COLO668 (cell line): ENCODE results near the gene NCKAP5.

Experiments used
- DNase-seq: peaks from one replicate; lab custom pipeline; 2025; ENCODE audit not compliant: unreplicated experiment; lab: John Stamatoyannopoulos, UW

NCKAP5 gene

GRCh38 chr2:132910432-132910831 is 657.8 kb downstream of the NCKAP5 start:
- no peak for DNase-seq

GRCh38 chr2:132909427-132909826 is 658.8 kb downstream of the NCKAP5 start:
- DNase-seq, result no peak

GRCh38 chr2:132904142-132904842 is 664.0 kb downstream of the NCKAP5 start:
- DNase-seq, result no peak

- DNase-seq, result no peak
These were observed 665.6 kb downstream of the NCKAP5 start for GRCh38 chr2:132902626-132903025.

DNA sequence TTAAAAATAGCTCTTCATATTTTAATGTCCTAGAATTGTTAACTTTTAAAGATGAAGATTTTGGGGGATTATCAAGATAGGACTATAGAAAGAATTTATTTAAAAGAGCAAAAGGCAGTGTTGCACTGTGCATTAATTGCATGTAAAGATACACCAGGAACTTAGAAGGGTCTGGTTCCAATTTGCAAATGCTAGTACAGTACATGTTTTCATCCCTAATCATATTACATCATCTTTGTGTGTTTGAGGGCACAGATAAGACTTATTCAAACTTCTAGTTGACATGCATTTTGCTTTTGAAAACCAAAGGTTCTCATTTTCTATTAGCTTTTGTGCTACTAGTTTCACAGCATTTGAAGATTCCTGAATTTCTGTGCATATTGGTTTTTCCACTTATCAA is 666.6 kb downstream of the NCKAP5 start:
- no peak for DNase-seq

- DNase-seq, result no peak
These were observed 671.2 kb downstream of the NCKAP5 start for GRCh38 chr2:132897111-132897510.

GRCh38 chr2:132896073-132896472 is 672.2 kb downstream of the NCKAP5 start:
- DNase-seq, result no peak

DNA sequence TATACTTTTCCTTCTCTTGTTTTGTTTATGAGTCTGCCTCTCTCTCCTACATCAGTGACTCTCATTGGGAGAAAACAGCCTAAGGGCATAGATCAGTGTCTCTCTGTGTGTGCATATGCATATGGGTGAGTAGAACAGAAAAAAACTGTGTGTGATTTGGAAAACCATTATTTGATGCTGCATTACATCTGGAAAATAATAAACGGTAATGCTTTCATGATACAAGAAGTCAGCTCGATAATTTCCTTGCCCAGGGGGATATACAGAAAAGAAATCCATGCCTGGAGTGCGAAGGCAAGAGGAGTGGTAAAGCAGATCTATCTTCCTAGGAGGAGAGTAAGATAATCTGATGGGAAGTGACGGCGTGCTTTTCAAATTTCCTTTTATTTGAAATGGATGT is 676.8 kb downstream of the NCKAP5 start:
- no peak for DNase-seq

DNA sequence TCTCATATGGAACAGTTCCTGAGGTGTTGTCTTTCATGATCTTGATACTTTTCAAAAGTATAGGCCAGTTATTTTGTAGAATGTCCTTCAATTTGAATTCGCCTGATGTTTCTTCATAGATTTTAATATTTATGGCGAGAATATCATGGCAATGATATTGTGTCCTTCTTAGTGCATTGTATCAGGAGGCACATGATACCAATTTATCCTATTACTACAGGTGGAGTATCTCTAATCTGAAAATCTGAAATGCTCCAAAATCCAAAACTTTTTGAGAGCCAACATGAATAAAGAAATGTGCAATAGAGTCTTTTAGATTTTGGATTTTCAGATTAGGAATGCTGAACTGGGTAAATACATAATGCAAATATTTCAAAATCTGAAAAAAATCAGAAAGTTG is 681.7 kb downstream of the NCKAP5 start:
- DNase-seq, result no peak

- DNase-seq, result no peak
These were observed 683.6 kb downstream of the NCKAP5 start for GRCh38 chr2:132884705-132885104.

DNA sequence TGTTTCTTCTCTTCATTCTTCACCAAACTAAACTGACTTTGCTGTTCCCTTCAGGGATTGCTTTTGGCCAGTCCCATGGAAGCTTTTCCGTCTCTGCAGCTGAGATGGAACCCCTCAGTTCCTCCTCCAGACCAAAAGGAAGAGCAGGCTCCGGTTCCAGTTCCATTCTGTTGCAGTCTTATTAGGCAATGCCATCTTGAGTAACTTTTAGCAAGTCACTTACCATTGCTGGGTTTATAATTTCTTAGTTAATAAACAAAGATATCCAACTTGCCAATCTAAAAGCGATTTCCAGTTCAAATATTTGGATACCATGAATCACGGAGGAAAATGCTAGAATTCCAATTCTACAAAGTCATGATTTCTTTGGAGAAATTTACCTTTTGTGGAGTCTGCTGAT is 684.0 kb downstream of the NCKAP5 start:
- no peak for DNase-seq

GRCh38 chr2:132883430-132883829 is 684.8 kb downstream of the NCKAP5 start:
- DNase-seq, result no peak

- no peak for DNase-seq
These were observed 686.7 kb downstream of the NCKAP5 start for GRCh38 chr2:132881546-132881945.

- no peak for DNase-seq
These were observed 690.3 kb downstream of the NCKAP5 start for GRCh38 chr2:132877923-132878322.

- no peak for DNase-seq
These were observed 691.4 kb downstream of the NCKAP5 start for GRCh38 chr2:132876745-132877391.

- no peak for DNase-seq
These were observed 693.1 kb downstream of the NCKAP5 start for GRCh38 chr2:132875193-132875592.

DNA sequence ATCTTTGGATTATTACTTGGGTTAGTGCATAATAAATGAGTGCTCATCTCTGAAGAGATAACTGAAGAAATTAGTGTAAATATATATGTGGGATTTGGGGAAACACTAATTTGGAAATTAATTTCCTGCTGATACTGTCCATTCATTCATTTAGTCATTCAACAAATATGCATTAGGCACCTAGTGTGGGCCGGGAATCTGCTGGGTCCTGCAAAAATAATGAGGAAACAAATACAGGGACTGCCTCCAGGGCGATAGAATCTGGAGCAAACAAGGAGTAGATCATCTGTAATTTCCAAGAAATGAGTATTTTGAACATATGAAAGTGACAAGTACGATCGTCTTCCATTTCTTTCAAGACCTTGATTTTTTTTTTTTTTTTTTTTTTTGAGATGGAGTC is 694.5 kb downstream of the NCKAP5 start:
- DNase-seq, result no peak

- DNase-seq, result no peak
These were observed 696.4 kb downstream of the NCKAP5 start for GRCh38 chr2:132871831-132872230.

DNA sequence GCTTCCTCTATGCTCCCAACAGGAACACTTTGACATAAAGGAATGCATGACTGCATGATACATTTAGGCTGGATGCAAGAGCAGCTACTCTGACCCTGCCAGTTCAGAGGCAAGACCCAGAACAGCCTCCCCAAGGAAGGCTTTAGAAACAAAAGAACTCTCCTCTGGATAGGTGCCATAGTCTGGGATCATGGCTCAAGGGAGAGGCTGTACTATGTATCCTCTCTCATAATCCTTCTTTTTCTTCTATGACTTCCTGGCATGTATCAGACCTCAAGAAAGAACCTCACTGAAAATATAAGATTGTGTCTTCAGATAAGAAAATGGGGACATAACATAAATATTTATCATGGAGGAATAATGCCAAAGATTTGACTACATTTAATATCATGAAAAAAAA is 704.3 kb downstream of the NCKAP5 start:
- no peak for DNase-seq

DNA sequence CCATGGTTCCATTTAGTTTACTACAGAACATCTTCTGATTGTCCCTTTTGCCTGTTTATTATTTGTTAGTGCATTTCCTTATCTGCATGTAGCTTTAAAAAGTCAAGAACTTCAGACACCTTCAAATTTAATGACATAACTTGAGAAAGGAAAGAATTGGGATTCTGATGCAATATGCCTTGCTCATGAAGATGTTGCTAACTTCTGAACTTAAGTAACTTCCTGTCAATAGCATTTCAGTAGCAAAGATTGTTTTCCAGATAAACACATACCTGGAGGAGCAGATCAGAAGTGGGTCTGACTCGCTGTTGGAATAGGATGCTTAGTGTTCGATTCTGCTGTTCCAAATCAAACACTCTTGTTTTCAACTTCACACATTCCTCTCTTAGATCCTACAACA is 708.0 kb downstream of the NCKAP5 start:
- DNase-seq, result no peak

DNA sequence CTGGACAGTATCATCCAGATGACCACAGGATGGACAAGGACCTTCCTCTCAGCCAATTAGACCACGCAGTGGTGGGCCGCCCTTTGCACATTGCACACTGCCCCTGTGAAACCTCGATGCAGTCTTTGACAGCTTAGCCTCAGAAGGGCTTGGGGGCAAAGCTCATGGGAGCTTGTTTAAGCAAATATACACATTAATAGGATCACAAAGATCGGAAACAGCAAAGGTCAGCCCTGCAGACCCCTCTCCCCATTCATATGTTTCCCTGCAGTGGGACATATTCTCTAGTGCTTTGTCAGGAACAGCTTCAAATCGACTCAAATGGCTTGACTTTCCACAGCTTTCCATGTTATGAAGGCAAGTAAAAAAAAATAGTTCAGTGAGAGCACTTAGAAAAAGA is 708.7 kb downstream of the NCKAP5 start:
- DNase-seq, result no peak

GRCh38 chr2:132857319-132857718 is 710.9 kb downstream of the NCKAP5 start:
- no peak for DNase-seq

GRCh38 chr2:132850688-132851087 is 717.6 kb downstream of the NCKAP5 start:
- no peak for DNase-seq
